HG02623 (cell line): ENCODE measurements around the gene ACOT11.

Source experiments
- ATAC-seq: cut with Tn5 transposase; IDR thresholded peaks from one replicate; pipeline ENCODE4 v1.9.1; 2021; ENCODE audit warnings: moderate library complexity; ENCODE audit not compliant: unreplicated experiment

The ACOT11 gene

GRCh38 chr1:54640863-54641836, 93.1 kb downstream of the ACOT11 start, which contains the start of gene MROH7:
Gene MROH7 (plus strand): TSS chr1:54641786. CDS start chr1:54652927, 11,141 bp downstream.
- no peak for ATAC-seq

DNA sequence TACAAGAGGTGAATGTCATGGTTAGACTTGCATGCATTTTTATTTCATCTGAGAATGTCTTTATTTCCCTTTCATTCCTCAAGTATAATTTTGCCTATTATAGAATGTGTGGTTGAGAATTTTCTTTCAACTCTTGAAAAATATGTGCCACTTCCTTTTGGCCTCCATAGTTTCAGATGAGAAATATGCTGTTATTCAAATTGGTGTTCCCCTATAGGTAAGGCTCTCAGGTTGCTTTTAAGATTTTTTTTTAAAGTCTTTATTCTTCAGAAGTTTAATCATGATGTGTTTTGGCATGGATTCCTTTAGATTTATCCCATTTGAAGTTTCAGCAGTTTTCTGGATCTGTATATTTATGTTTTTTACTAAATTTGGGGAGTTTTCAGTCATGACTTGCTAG, 95.7 kb downstream of the ACOT11 start:
- no peak for ATAC-seq

- no peak for ATAC-seq
These were observed 98.0 kb downstream of the ACOT11 start for GRCh38 chr1:54645806-54646676.

DNA sequence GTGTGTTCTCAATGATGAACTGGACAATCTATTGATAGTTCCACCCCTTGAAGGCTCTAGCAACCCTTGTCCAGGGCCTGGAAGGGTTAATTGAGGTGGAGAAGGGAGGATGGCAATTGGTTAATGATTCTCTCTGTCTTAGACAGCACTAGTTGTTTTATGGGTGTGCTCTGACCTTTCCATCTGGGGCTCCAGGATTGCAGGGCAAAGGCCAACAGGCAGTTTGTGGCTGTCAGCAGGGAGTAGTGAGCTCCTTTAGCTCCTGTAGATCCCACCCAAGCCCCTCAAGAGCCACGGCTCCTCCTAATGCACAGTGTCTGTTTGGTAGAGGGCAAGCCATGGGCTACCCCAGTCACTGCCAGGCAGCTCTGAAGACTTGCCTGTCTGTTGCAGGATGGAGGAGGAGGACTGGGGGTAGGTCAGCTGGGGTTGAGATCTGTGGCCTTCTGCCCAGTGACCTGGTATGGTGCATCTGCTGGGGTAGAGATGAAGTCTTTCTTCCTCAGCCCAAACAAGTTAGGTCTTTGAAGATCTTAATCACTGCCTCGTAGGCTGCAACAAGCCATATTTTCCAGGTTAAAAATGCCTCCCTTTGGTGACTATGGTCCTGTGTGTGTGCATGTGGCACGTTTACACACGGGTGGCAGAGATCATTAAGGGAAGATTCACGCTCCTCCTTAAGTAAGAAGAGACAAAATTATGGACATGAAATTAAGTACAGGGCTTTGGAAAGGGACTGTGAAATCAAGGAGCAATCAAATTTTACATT, 101.3 kb downstream of the ACOT11 start:
- ATAC-seq, result no peak

GRCh38 chr1:54649921-54650320, 101.9 kb downstream of the ACOT11 start:
- no peak for ATAC-seq

DNA sequence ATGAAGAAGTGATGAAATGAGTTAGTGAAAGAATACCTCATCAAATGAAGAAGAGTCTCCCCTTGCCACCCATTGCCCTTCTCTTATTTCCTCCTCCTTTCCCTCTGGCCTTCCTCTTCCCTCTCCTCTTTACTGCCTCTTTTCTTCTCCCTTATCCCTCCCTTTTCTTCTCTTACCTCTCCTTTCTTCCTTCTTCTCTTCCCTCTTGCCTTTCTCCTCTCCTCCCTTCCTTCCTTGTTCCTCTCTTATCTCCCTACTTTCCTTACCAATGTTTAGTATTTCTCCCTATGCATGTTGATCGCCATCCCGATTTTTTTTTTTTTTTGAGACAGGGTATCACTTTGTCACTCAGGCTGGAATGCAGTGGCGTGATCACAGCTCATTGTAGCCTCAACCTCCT, 102.4 kb downstream of the ACOT11 start:
- no peak for ATAC-seq

GRCh38 chr1:54651608-54652007, 103.6 kb downstream of the ACOT11 start:
- no peak for ATAC-seq

- ATAC-seq, result no peak
These were observed 104.1 kb downstream of the ACOT11 start for GRCh38 chr1:54652168-54652567.

GRCh38 chr1:54653036-54653435, 105.0 kb downstream of the ACOT11 start:
- no peak for ATAC-seq

DNA sequence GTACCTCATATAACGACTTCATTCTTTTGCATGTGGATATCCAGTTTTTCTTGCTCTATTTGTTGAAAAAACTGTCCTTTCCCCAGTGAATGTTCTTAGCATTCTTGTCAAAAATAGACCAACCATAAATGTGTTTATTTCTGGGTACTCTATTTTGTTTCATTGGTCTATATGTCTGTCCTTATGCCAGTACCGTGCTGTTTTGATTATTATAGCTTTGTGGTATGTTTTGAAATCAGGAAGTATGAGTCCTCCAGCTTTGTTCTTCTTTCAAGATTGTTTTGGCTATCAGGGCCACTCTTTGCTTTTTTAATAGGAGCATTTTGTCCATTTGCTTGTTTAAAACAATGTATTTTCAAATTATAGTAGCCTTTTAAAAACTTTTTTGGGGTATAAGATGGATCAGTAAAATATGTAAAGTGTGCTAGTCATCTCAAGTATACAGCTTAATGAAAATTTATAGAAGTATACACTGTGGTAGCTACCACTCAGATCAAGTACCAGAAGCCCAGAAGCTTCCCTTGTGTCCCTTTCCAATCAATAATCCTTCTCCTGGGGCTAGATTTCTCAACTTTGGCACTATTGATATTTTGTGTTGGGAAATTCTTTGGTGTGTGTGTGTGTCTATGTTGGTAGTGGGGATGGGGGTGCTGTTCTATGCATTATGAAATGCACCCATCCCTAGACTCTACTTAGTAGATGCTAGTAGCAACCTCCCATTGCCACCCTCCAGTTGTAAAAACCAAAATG, 110.3 kb downstream of the ACOT11 start:
- no peak for ATAC-seq
